Activated T-helper 1 cell treated with anti-CD3 and anti-CD28 coated beads, Interleukin-12 subunit alpha, Interleukin-12 subunit beta, Interleukin-2, Interleukin-4 antibody, amounts not matched to agents 30 ng/mL and 10 ng/mL and 1 ng/mL, durations not matched to agents 14 hours and 24 hours and 36 hours (primary cell): ENCODE data around the gene CHAF1A. TPM values are rescaled to one million over a fixed set of nuclear protein-coding genes. Genes with fewer than 3 reads are reported as not detected.

ENCODE experiments used
- DNase-seq: peaks from one replicate; pipeline ENCODE4 v3.0.0; 2021; ENCODE audit warnings: low spot score
- H3K27ac Mint-ChIP-seq: one replicate; pipeline ENCODE4 v1.8.0; 2021; ENCODE audit warnings: mild to moderate bottlenecking, mixed read lengths
- H3K27me3 Mint-ChIP-seq: one replicate; pipeline ENCODE4 v1.8.0; 2022; ENCODE audit warnings: mild to moderate bottlenecking, moderate library complexity, mixed read lengths; ENCODE audit not compliant: insufficient read depth
- H3K36me3 Mint-ChIP-seq: one replicate; pipeline ENCODE4 v1.8.0; 2021; ENCODE audit warnings: low read depth, mixed read lengths
- H3K4me1 Mint-ChIP-seq: one replicate; pipeline ENCODE4 v1.8.0; 2021; ENCODE audit warnings: low read depth, mixed read lengths
- H3K4me3 Mint-ChIP-seq: one replicate; pipeline ENCODE4 v1.8.0; 2021; ENCODE audit warnings: mild to moderate bottlenecking, moderate library complexity, mixed read lengths
- H3K9me3 Mint-ChIP-seq: one replicate; pipeline ENCODE4 v1.8.0; 2021; ENCODE audit warnings: mixed read lengths
- intact Hi-C: fragments of 100-400 bp; cut with micrococcal nuclease; formaldehyde crosslinking; loops from one replicate; pipeline ENCODE4 v1.15.1; 2024
- total RNA-seq: library from RNA; stranded (reverse); gene quantifications from 2 replicates; pipeline ENCODE4 v1.2.3, GENCODE V29; 2022

CHAF1A gene
- total RNA-seq, 1 donor from 2014 or later, result 107 TPM

- Mint-ChIP-seq H3K27ac (no peak overlapping the region), H3K4me1 (peaks cover 6% of the 10 kb centered on the region), H3K4me3 (no peak overlapping the region), H3K36me3 (peaks cover 25% of the 10 kb centered on the region), H3K27me3 (no peaks in the 10 kb centered on the region), H3K9me3 (no peaks in the 10 kb centered on the region)
- intact Hi-C loops, result no loop called here
- DNase-seq, result no peak
Observed at GRCh38 chr19:4444765-4445741, 42.6 kb downstream of the CHAF1A start.

GRCh38 chr19:4445963-4446703 is 43.7 kb downstream of the CHAF1A start:
- intact Hi-C loops, result no loop called here
- Mint-ChIP-seq H3K27me3 (no peaks in the 10 kb centered on the region), H3K9me3 (no peaks in the 10 kb centered on the region), H3K4me1 (peaks cover 6% of the 10 kb centered on the region), H3K36me3 (peaks cover 22% of the 10 kb centered on the region), H3K4me3 (no peak overlapping the region), H3K27ac (no peak overlapping the region)
- DNase-seq, result no peak

GRCh38 chr19:4446704-4447200 is 44.3 kb downstream of the CHAF1A start:
- intact Hi-C loops, result no loop called here
- Mint-ChIP-seq H3K36me3 (peaks cover 22% of the 10 kb centered on the region), H3K27ac (no peak overlapping the region), H3K4me1 (peaks cover 6% of the 10 kb centered on the region), H3K9me3 (no peaks in the 10 kb centered on the region), H3K27me3 (no peaks in the 10 kb centered on the region), H3K4me3 (no peak overlapping the region)
- DNase-seq, result no peak

GRCh38 chr19:4447327-4448146 is 45.1 kb downstream of the CHAF1A start:
- Mint-ChIP-seq H3K27ac (no peak overlapping the region), H3K4me3 (no peak overlapping the region), H3K36me3 (peaks cover 18% of the 10 kb centered on the region), H3K9me3 (no peaks in the 10 kb centered on the region), H3K4me1 (no peaks in the 10 kb centered on the region), H3K27me3 (no peaks in the 10 kb centered on the region)
- DNase-seq, result no peak
- intact Hi-C loops, result no loop called here

- H3K27ac Mint-ChIP-seq, result no peak overlapping the region
- no peak for DNase-seq
- no peaks in the 10 kb centered on the region for H3K9me3 Mint-ChIP-seq
- H3K36me3 Mint-ChIP-seq, result peaks cover 17% of the 10 kb centered on the region
- intact Hi-C loops, result no loop called here
- no peaks in the 10 kb centered on the region for H3K4me1 Mint-ChIP-seq
- no peaks in the 10 kb centered on the region for H3K27me3 Mint-ChIP-seq
- no peak overlapping the region for H3K4me3 Mint-ChIP-seq
Observed at GRCh38 chr19:4448147-4448985, 45.9 kb downstream of the CHAF1A start.

GRCh38 chr19:4449022-4449638 is 46.7 kb downstream of the CHAF1A start:
- intact Hi-C loops, result no loop called here
- no peak for DNase-seq
- H3K36me3 Mint-ChIP-seq, result peaks cover 16% of the 10 kb centered on the region
- H3K4me3 Mint-ChIP-seq, result no peak overlapping the region
- H3K27me3 Mint-ChIP-seq, result no peaks in the 10 kb centered on the region
- no peaks in the 10 kb centered on the region for H3K4me1 Mint-ChIP-seq
- H3K9me3 Mint-ChIP-seq, result no peaks in the 10 kb centered on the region
- H3K27ac Mint-ChIP-seq, result no peak overlapping the region

GRCh38 chr19:4449639-4450028 is 47.2 kb downstream of the CHAF1A start:
- intact Hi-C loops, result no loop called here
- H3K27ac Mint-ChIP-seq, result no peak overlapping the region
- no peaks in the 10 kb centered on the region for H3K9me3 Mint-ChIP-seq

GRCh38 chr19:4452230-4452990 is 50.0 kb downstream of the CHAF1A start:
- Mint-ChIP-seq H3K4me3 (no peak overlapping the region), H3K4me1 (peaks cover 11% of the 10 kb centered on the region), H3K36me3 (peaks cover 15% of the 10 kb centered on the region), H3K9me3 (no peaks in the 10 kb centered on the region), H3K27ac (no peak overlapping the region), H3K27me3 (no peaks in the 10 kb centered on the region)
- DNase-seq, result no peak
- intact Hi-C loops, result no loop called here

More at GRCh38 chr19:4449639-4450028, 47.2 kb downstream of the CHAF1A start:
- Mint-ChIP-seq H3K27me3 (no peaks in the 10 kb centered on the region), H3K4me3 (no peak overlapping the region), H3K36me3 (peaks cover 16% of the 10 kb centered on the region), H3K4me1 (no peaks in the 10 kb centered on the region)
- no peak for DNase-seq

GRCh38 chr19:4453232-4454179 is 51.1 kb downstream of the CHAF1A start:
- no peak for DNase-seq
- H3K27me3 Mint-ChIP-seq, result peaks cover 2% of the 10 kb centered on the region
- H3K36me3 Mint-ChIP-seq, result peaks cover 12% of the 10 kb centered on the region
- no peak overlapping the region for H3K4me3 Mint-ChIP-seq
- H3K27ac Mint-ChIP-seq, result no peak overlapping the region
- peaks cover 11% of the 10 kb centered on the region for H3K4me1 Mint-ChIP-seq
- intact Hi-C loops, result no loop called here
- H3K9me3 Mint-ChIP-seq, result no peaks in the 10 kb centered on the region
